GM12872 (cell line): ENCODE results near the gene RPS6KA2.

Source experiments
- CTCF ChIP-seq: IDR thresholded peaks from 3 replicates; pipeline ENCODE4 v1.5.1; 2011; ENCODE audit warnings: low read depth, mild to moderate bottlenecking, low read length, moderate library complexity; ENCODE audit not compliant: insufficient read depth

The RPS6KA2 gene

DNA sequence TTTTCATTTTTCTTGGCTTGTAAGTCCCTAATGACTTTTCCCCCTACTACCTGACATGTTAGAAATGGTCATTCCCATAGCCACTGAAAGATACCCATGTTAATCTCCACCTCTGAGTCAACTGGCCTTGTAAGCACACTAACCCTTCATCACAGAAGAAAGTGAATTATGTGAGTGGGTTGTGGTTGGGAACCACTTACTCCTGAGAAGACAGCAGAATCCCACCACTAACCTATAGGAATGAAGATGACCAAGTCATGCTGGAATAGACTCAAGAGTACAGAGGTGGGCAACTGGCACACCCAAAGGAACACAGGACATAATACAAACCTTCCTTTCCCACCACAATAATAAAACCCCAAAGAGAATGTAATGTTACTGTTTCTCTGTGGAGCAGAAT lies 70.7 kb downstream of the RPS6KA2 start:
- no peak for TF ChIP-seq CTCF

DNA sequence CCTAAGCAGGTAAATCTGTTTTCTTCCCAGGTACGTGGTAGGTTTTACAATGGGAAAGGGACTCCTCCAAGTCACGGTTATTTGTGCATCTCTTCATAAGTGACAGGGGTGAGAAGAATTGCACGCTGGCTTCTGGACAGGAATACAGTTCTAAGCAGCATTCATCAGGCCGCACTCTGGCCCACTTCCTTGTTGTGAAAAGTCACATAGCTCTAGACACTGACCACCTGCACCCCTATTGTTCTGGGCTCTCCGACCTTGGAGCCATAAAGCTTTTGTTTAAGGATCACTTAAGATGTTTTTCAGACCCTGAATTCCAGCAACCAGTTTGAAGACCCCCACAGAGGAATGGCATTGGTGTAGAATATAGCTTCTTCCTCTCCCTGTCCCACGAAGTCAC lies 72.0 kb downstream of the RPS6KA2 start:
- no peak for TF ChIP-seq CTCF

DNA sequence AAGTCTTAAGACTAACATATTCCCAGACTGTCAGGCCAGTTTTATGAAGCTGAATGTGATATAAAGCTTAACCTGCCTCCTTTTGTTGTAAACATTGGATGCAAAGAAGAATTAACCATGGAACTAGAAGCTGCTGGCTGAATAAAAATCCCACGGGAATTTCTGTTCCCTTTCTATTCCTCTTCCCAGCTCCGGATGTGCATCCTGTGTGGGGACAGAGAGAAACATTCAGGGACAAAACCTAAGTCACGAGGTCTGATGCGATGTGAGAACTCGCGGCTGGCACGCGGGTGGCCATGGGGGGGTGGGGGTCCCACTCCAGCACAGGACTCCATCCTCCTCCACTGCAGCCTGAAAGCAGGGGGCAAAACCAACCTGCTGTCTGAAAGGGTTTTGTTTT lies 72.7 kb downstream of the RPS6KA2 start:
- TF ChIP-seq CTCF = no peak

DNA sequence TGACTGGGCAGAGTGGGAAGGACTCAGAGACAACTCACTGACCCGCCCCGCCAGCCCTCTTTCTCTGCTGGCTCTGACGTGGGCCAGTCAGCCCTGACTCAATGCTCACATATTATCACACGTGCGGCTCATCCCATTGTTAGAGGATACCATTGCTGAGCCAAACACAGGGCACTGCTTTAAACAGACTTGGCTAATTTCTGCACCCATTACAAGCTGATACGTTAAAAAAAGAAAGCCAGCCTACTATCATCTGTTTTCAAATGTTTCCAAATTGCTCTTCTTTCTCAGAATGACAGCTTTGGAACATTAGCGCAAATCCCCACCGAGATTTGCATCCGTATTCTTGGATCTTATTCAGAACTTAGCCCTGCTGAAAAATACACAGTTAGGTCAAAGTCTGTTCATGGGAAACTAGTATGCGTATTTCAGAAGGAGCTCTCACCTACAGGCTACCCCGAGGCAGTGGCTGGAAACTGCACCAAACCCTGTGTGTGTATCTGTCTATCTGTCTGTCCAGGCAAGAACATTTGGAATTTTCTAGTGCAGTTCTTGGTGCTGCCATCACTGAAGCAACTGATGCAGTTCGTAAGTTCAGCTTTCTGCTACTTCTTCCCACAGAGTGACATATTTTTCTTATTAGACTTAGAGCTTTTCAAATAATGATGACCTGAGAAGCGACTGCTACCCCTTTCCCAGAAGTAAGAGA lies 73.3 kb downstream of the RPS6KA2 start:
- no peak for TF ChIP-seq CTCF

DNA sequence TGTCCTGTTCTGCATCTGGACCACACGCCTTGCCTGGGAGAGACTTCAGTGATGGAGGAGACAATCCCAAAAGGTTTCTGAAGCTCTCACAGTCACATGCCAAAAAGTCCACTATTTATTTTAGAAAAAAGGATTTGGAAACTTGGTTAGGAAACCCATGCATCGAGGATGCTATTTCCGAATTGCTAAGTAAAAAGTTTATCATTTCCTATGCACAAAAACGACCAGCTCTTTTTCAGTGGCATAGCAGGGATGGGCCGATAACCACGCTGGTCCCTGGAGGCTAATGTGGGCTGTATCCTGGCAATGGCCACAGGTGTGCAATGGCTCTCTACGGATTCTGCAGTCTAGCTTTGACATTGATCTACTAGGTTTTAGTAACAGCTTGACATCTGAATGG lies 74.5 kb downstream of the RPS6KA2 start:
- no peak for TF ChIP-seq CTCF

DNA sequence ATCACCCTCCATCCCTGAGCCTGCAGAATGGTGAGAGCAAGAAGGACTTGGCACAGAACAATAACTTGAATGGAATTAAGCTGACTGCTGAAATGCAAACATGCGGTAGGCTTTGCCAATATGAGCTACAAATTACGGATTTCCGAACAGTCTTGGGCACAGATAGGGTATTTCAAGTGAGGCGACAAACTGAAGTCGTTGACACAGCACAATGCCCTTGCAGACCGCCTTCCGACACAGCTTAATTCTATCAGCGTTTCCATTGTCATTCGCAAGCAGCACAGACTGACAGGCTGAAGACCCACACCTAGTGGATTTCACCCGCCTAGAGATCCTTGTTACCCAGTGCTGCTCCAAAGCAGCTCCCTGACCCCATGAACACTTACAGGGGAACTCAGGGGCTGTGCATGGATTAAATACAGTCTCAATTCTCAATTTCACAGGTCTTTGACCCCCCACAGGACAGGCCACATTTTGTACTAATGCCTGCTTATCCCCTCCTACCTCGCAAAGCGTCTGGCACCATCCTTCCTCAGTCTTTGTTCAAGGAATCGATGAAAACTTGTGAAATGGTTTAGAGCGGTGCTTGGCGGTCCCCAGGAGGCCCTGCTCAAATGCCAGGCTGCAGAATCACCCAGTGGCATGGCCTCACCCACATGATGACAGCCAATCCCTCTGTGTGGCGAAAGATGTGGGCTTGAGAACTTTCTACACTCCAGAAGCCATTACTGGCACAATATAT lies 75.1 kb downstream of the RPS6KA2 start:
- TF ChIP-seq CTCF = no peak

DNA sequence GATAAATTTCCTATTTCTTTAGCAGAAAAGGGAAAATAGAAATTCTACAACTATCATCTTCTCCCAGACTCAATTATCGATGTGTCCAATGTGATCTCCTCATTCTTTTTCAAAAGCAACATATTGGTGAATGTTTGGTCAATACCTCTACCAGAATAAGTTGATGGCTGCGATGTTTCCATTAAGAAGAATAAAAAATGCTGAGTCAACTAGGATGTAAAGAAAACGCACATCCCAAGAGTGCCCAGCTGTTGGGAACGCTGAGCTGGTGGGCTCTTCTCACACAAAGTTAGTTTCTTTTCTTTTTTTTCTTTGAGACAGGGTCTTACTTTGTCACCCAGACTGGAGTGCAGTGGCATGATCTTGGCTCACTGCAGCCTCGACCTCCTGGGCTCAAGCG lies 80.4 kb downstream of the RPS6KA2 start:
- no peak for TF ChIP-seq CTCF
